Omental fat pad (tissue), 4 donors: ENCODE data around the gene COPZ1. TPM values are rescaled to one million over a fixed set of nuclear protein-coding genes. Genes with fewer than 3 reads are reported as not detected.

Source experiments
- ATAC-seq: fragments of 150-250 bp; one replicate; pipeline ENCODE4 v1.9.1; 2016; ENCODE audit warnings: mild to moderate bottlenecking, moderate library complexity; ENCODE audit not compliant: low FRiP score
- DNase-seq: peaks from one replicate; pipeline ENCODE4 v3.0.0-alpha.2; 2019; ENCODE audit warnings: low spot score
- CTCF ChIP-seq, 3 donors: fragments of 450-650 bp; IDR thresholded peaks; one replicate each; pipeline ENCODE4 v1.5.1; 2016 to 2017; ENCODE audit warnings: antibody characterized with exemption in 3 of 3, mild to moderate bottlenecking in 3 of 3, moderate library complexity in 2 of 3
- small RNA-seq: library from RNA; depleted of rRNA; stranded (forward); fragments of <200 nt; gene quantifications from one replicate; pipeline ENCODE3, GENCODE V24; 2016
- total RNA-seq, 4 donors: library from RNA; depleted of rRNA; stranded (reverse); fragments of >200 nt; gene quantifications; one replicate each; pipeline ENCODE4 v1.1.0, GENCODE V29; 2016

Gene COPZ1
- total RNA-seq, 4 donors from 2014 or later, result 55.5 to 114 (median 81.8) TPM

DNA sequence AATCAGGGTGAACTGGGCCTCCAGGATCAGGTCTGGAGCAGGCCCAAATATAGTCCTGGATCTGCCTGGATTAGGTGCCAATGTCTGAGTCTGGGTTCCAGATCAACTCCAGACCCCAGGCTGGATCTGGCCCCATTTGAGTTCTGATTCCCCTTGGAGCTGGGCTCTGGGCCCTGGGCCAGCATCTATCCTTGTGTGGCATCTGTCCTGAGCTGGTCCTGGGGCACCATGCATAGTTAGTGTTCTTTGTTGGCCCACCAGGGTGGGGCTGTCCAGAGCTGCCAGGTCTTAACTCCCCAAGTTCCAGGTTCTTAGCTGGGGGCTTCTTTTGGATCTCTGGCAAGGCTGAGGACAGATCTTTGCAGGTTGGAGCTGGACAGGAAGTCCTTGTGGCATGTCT lies 70.6 kb downstream of the COPZ1 start:
- DNase-seq (no peak), ATAC-seq (no peak)
- no peak for TF ChIP-seq CTCF (IDR thresholded peaks at IDR 0.05)

GRCh38 chr12:54397157-54397556 lies 72.2 kb downstream of the COPZ1 start:
- no peak for DNase-seq
- TF ChIP-seq CTCF (IDR thresholded peaks at IDR 0.05), result no peak
- ATAC-seq, result no peak

DNA sequence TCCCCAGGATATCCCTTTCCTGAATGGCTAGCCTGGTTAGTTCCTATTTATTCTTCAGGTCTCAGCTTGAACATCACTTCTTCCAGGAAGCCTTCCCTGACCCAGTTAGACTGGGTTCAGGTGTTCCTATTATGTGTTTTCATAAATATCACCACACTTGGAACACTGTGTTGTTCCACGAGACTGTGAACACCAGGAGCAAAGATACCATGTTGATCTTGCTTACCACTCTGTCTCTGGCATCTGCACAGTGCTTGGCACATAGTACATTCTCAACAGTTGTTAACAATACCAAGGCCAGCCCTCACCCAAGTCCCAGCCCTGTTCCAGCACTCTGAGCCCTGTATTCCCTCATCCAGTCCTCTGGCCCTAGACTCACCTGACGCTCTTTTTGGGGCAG lies 73.3 kb downstream of the COPZ1 start:
- no peak for TF ChIP-seq CTCF (IDR thresholded peaks at IDR 0.05)
- DNase-seq (no peak), ATAC-seq (no peak)

DNA sequence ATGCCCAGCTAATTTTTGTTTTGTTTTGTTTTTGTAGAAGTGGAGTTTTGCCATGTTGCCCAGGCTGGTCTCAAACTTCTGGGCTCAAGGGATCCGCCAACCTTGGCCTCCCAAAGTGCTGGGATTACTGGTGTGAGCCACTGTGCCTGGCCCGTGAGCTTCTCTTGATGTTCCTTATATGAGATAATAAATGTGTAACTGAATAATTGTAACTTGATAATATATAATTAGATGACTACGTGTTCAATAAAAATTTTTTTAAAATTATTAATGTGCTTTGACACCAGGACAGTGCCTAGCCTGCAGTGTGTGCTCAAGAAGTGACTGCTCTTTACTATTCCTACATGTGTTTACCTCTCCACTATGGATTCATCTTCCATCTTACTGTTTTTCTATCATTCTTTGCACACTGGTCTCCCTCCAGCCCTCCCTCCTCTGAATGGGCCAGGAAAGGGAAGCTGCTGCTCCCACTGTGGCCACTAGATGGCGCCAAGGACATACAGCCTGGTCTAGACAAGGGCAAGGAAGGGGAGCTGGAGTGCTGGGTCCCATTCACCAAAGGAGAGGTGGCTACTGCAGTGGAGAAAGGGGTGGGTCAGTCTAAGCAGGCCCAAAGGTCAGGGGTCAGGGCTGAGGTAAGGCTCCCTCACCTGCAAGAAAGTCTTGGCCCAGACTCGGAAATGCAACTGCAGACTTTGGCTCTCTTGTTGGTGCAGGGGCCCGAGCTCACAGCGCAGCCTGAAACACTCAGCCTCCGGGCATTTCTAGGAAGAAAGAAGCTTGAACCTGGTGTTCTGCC lies 74.3 kb downstream of the COPZ1 start:
- peak; percentile 85 for ATAC-seq
- TF ChIP-seq CTCF (IDR thresholded peaks at IDR 0.05), result peak in 2 of 3 donors; percentile 74 to 90
- peak; percentile 92 for DNase-seq

- DNase-seq (no peak), ATAC-seq (no peak)
- no peak for TF ChIP-seq CTCF (IDR thresholded peaks at IDR 0.05)
Measured at GRCh38 chr12:54401119-54401518, 76.2 kb downstream of the COPZ1 start.

Small RNAs within 50 kb of the gene (small RNA-seq; reads per million reads assigned to genes)
- gene MIR148B (32.0 reads per million, percentile 94 among the genes with 10 or more reads in this experiment), gene RN7SL744P (not detected), gene RNU6-950P (not detected)

Other genes with a start within 250 kb of the COPZ1 start
- 10 to 100 TPM; 17.2 to 46.5 (median 36.7) TPM for gene SMUG1, start 136.1 kb upstream of the COPZ1 start, total RNA-seq
- gene CBX5, start 45.0 kb upstream of the COPZ1 start, total RNA-seq, result 10 to 100 TPM; 20.9 to 38.8 (median 25.3) TPM
- gene HNRNPA1, start 44.4 kb upstream of the COPZ1 start, total RNA-seq, result 100 to 1,000 TPM; 352 to 497 (median 414) TPM
- gene NFE2, start 24.1 kb upstream of the COPZ1 start, total RNA-seq, result 10 to 100 TPM in 1 of 4 donors, 1 to 10 TPM in 2, under 1 TPM in 1; 0.72 to 16.9 (median 2.1) TPM
- gene GPR84, start 39.4 kb downstream of the COPZ1 start, total RNA-seq, result 1 to 10 TPM in 3 of 4 donors, not detected in 1; 1.0 to 3.5 (median 2.9) TPM
- 10 to 100 TPM in 3 of 4 donors, 1 to 10 TPM in 1; 9.5 to 36.3 (median 21.8) TPM for gene ZNF385A, start 59.6 kb downstream of the COPZ1 start, total RNA-seq
- 100 to 1,000 TPM in 2 of 4 donors, 10 to 100 TPM in 2; 76.9 to 292 (median 118) TPM for gene ITGA5, start 94.1 kb downstream of the COPZ1 start, total RNA-seq
- under 1 TPM in 1 of 4 donors, not detected in 3; 0.96 TPM for gene GTSF1, start 148.5 kb downstream of the COPZ1 start, total RNA-seq
- 10 to 100 TPM; 23.4 to 81.4 (median 43.0) TPM for gene NCKAP1L, start 172.6 kb downstream of the COPZ1 start, total RNA-seq
- 10 to 100 TPM; 29.9 to 85.6 (median 39.0) TPM for gene PDE1B, start 224.5 kb downstream of the COPZ1 start, total RNA-seq